Jurkat, Clone E6-1 (cell line): ENCODE measurements around the gene TMED4.
"Not testable (repeated sequence)": the region's sequence is repeated elsewhere in the genome, so short reads cannot be mapped to it uniquely, and the experiment has no call there.

Experiments
- DNase-seq: peaks from one replicate; pipeline ENCODE4 v3.0.0-alpha.2; 2011; ENCODE audit warnings: low read depth, low spot score
- H3K4me3 ChIP-seq: 2 replicates; pipeline ENCODE4 v1.5.1; 2011; ENCODE audit warnings: mild to moderate bottlenecking, low read length, control low read depth, moderate library complexity

TMED4 gene

GRCh38 chr7:44608916-44609648 lies 27.1 kb upstream of the TMED4 start:
- no peak for DNase-seq
- no peak overlapping the region for H3K4me3 ChIP-seq

GRCh38 chr7:44607141-44608068 lies 25.4 kb upstream of the TMED4 start:
- DNase-seq: no peak
- peak overlapping the region; percentile 89 for H3K4me3 ChIP-seq

- peak within 1 kb of the TSS; percentile 89 for H3K4me3 ChIP-seq
These were observed 24.5 kb upstream of the TMED4 start, which contains the start of gene OGDH for GRCh38 chr7:44606341-44607140. OGDH (plus strand) TSS chr7:44606627; CDS start chr7:44624344, 17,717 bp downstream.

GRCh38 chr7:44604941-44605340 lies 22.9 kb upstream of the TMED4 start:
- no peak overlapping the region for H3K4me3 ChIP-seq
- no peak for DNase-seq

More at GRCh38 chr7:44606341-44607140, 24.5 kb upstream of the TMED4 start, which contains the start of gene OGDH:
- DNase-seq: peak; percentile 96

DNA sequence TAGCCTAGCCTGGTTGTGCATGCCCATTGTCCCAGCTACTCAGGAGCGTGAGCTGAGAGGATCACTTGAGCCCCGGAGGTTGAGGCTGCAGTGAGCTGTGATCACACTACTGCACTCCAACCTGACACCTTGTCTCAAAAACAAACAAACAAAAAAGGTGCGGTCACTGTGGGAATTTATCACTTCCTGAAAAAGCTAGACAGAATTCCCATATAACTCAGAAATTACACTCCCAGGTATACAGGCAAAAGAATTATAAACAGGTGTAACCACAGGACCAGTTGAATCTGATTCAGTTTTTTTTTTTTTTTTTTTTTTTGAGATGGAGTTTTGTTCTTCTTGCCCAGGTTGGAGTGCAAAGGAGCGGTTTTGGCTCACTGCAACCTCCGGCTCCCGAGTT lies 21.2 kb upstream of the TMED4 start:
- DNase-seq: no peak
- no peak overlapping the region for H3K4me3 ChIP-seq

- no peak overlapping the region for H3K4me3 ChIP-seq
These were observed 20.5 kb upstream of the TMED4 start for GRCh38 chr7:44602576-44602910.

GRCh38 chr7:44599222-44599621 lies 17.2 kb upstream of the TMED4 start:
- no peak overlapping the region for H3K4me3 ChIP-seq
- DNase-seq: no peak

More at GRCh38 chr7:44602576-44602910, 20.5 kb upstream of the TMED4 start:
- DNase-seq: no peak

DNA sequence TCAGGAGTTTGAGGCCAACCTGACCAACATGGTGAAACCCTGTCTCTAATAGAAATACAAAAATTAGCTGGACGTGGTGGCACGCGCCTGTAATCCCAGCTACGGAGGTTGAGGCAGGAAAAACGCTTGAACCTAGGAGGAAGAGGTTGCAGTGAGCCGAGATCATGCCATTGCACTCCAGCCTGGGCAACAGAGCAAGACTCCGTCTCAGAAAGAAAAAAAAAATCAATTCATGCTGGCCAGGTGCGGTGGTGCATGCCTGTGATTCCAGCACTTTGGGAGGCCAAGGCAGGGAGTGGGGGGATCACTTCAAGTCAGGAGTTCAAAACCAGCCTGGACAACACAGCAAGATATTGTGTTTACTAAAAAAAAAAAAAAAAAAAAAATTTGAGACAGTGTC lies 15.2 kb upstream of the TMED4 start:
- DNase-seq, H3K4me3 ChIP-seq: not testable (repeated sequence)

GRCh38 chr7:44595934-44596635 lies 14.1 kb upstream of the TMED4 start:
- no peak overlapping the region for H3K4me3 ChIP-seq
- no peak for DNase-seq

DNA sequence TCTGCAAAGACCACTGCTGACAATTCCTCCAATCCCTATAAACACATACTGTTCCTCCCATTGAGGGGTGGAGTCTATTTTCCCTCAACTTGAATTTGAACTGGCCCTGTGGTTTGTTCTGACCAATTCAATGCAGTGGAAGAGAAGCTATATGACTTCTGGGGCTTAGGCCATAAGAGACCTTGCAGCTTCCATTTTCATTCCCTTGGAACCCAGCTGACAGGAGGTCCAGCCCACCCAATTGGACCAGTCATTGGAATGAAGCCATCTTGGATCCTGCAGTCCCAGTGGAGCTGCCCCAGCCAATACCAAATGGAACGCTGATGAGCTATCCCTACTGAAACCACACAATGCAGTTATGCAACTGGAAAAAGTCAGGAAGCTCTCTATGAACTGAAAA lies 8.9 kb upstream of the TMED4 start:
- H3K4me3 ChIP-seq: no peak overlapping the region
- no peak for DNase-seq

- peak; percentile 54 for DNase-seq
- no peak overlapping the region for H3K4me3 ChIP-seq
These were observed 6.0 kb upstream of the TMED4 start for GRCh38 chr7:44587843-44588711.

DNA sequence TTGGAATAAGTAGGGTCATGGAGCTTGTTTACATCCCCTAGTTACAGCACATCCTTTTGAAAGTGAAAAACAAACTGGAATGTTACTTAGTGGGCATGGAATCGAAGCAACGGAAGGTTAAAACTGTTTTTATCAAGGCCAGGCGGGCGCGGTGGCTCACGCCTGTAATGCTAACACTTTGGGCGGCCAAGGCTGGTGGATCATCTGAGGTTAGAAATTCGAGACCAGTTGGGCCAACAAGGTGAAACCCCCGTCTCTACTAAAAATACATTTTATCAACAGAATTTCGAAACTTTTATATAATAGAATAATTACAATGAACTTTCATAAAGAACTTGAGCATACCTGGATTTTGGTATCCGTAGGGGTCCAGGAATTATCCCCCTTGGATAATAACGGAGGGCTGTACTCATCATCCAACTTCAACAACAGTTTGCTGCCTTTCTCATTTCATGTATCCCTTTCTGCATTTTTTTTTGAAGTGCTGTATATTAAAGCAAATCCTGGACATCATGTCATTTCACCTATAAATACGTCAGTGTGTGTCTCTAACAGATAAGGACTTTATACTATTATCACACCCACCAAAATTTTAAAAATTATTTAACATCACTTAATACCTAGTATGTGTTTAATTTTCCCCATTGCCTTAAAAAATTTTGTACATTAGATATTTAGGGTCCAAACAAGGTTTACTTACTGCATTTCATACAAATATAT lies 1.3 kb upstream of the TMED4 start:
- H3K4me3 ChIP-seq: peak overlapping the region; percentile 94
- DNase-seq: no peak

GRCh38 chr7:44580945-44581878 lies 819 bp downstream of the TMED4 start:
- DNase-seq: peak; percentile 49
- peak overlapping the region; percentile 94 for H3K4me3 ChIP-seq

DNA sequence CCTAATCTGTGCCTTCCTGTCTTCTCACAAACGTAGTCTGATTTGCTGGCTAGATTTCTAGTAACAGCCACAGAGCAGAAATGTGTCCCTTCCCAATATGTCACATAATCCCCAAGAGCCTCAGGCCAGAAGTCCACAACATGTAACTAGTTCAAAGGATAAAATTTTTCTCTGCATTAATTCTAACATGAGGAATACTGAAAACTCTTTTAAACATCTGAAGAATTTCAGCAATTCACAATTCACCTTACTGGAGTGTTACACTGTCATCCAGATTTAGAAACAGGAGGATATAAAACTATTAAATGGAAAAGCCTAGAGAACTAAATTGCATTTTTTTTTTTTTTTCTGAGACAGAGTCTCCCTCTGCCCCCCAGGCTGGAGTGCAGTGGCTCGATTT lies 5.8 kb downstream of the TMED4 start:
- DNase-seq: no peak
- H3K4me3 ChIP-seq: no peak overlapping the region

GRCh38 chr7:44575054-44575453 lies 7.0 kb downstream of the TMED4 start:
- no peak for DNase-seq
- H3K4me3 ChIP-seq: peak overlapping the region; percentile 92

GRCh38 chr7:44574287-44574872 lies 7.7 kb downstream of the TMED4 start:
- peak overlapping the region; percentile 92 for H3K4me3 ChIP-seq
- no peak for DNase-seq
